Lung microvascular endothelial cell (primary cell): Measurements from ENCODE around the gene ZNF608. TPM values are rescaled to one million over a fixed set of nuclear protein-coding genes. Genes with fewer than 3 reads are reported as not detected.

ENCODE experiments used
- DNase-seq, 2 donors: peaks; one replicate each; pipeline versions ENCODE4 v3.0.0 to v3.0.0-alpha.2; 2010; ENCODE audit warnings: low read depth in 2 of 2
- total RNA-seq: library from RNA; depleted of rRNA; stranded (reverse); fragments of >200 nt; gene quantifications from 2 replicates; pipeline ENCODE4 v1.2.1, GENCODE V29; 2014

The ZNF608 gene, protein sequence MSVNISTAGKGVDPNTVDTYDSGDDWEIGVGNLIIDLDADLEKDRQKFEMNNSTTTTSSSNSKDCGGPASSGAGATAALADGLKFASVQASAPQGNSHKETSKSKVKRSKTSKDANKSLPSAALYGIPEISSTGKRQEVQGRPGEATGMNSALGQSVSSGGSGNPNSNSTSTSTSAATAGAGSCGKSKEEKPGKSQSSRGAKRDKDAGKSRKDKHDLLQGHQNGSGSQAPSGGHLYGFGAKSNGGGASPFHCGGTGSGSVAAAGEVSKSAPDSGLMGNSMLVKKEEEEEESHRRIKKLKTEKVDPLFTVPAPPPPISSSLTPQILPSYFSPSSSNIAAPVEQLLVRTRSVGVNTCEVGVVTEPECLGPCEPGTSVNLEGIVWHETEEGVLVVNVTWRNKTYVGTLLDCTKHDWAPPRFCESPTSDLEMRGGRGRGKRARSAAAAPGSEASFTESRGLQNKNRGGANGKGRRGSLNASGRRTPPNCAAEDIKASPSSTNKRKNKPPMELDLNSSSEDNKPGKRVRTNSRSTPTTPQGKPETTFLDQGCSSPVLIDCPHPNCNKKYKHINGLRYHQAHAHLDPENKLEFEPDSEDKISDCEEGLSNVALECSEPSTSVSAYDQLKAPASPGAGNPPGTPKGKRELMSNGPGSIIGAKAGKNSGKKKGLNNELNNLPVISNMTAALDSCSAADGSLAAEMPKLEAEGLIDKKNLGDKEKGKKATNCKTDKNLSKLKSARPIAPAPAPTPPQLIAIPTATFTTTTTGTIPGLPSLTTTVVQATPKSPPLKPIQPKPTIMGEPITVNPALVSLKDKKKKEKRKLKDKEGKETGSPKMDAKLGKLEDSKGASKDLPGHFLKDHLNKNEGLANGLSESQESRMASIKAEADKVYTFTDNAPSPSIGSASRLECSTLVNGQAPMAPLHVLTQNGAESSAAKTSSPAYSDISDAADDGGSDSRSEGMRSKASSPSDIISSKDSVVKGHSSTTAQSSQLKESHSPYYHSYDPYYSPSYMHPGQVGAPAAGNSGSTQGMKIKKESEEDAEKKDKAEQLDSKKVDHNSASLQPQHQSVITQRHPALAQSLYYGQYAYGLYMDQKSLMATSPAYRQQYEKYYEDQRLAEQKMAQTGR (N-terminal part only)
- 5.8 and 10.2 TPM in 2 replicates for total RNA-seq

GRCh38 chr5:124745928-124746915 lies at the start of gene ZNF608:
ZNF608 (minus strand) TSS chr5:124746639; CDS start chr5:124744989, 1,650 bp downstream.
- DNase-seq = peak; percentile 73 to 80

- DNase-seq = no peak
These were observed 49.4 kb upstream of the ZNF608 start for GRCh38 chr5:124795829-124796228.

- DNase-seq = no peak
These were observed 44.7 kb upstream of the ZNF608 start for GRCh38 chr5:124790895-124791732.

DNA sequence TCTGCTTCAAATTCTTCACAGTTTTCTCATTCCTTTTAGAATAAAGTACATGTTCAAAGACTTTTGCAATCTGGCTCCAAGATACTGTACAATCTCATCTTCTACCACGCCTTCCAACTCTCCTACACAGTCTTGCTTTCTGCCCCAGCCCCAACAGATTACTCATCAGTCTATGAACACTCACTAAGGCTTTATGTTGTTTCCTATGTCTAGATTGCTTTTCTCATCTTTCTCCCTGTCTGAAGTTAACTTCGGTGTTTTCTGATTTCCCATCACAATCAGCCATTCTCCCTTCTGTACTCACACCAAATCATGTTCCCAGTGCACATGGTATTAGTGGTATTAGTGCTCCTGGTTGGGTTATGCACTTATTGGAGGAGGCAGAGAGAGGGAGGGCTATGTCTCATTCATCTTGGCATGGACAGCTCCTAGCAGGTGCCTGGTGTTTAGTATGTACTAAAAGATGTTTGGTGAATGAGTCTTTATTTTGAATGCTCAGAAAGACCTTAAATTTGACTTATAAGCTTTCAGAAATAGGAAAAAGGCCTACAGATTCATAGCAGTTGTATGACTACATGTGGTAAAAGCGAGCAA lies 44.0 kb upstream of the ZNF608 start:
- no peak for DNase-seq

- DNase-seq = no peak
These were observed 42.7 kb upstream of the ZNF608 start for GRCh38 chr5:124789104-124789605.

GRCh38 chr5:124783794-124784193 lies 37.4 kb upstream of the ZNF608 start:
- DNase-seq = no peak

GRCh38 chr5:124783285-124783684 lies 36.8 kb upstream of the ZNF608 start:
- DNase-seq = no peak

- DNase-seq = no peak
These were observed 35.8 kb upstream of the ZNF608 start for GRCh38 chr5:124782262-124782661.

DNA sequence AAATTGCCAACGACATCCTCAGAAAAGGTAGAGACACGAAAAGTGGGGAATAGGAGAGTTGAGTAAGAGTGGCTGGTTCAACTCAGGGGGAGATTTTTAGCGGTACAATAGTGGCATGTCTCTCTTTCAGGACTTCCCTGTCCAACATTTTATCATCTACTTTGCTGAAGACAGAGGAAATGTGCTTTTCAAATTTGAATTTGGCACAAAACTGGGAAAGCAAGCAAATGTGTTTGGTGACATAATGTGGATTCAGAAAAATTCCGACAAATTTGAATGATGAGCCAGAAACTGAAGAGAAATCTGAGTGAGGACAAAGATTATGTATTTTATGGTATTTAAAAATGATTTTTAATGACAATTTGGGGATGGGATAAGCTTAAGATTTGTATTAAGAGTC lies 33.6 kb upstream of the ZNF608 start:
- DNase-seq = no peak

- DNase-seq = peak in 1 of 2 donors; percentile 31
These were observed 27.2 kb upstream of the ZNF608 start for GRCh38 chr5:124773315-124774311.

DNA sequence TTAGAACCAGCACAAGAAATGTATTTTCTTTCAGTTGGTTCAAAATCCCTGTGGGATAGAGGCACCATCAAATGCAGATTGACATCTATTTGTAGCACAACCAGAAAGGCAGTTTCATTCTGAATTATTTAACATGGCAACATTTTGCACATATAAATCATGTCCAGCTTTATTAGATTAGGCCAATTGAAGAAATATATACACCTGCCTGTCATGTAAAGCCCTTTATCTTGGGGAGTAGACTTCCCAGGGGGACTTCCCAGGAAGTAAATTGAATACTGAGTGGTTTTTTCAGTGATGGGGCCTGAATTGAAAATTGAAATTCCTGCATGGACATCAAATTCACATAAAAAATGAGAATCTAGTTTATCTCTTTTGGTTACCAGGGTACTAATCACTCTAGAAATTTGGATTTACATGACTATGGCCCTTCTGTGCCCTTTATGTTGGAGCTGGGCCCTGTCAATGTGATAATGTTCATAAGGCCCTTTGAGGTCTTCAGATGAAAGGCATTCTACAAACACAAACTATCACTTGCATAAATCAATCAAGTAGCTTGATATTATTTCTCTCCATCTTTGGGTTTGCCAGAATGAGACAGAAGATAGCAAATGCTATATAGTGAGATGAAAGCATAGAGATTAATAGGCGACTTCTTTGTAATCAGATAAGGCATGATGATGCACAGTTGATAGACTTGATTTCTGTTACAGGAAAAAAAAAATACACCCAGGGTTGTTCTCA lies 26.2 kb upstream of the ZNF608 start:
- no peak for DNase-seq

DNA sequence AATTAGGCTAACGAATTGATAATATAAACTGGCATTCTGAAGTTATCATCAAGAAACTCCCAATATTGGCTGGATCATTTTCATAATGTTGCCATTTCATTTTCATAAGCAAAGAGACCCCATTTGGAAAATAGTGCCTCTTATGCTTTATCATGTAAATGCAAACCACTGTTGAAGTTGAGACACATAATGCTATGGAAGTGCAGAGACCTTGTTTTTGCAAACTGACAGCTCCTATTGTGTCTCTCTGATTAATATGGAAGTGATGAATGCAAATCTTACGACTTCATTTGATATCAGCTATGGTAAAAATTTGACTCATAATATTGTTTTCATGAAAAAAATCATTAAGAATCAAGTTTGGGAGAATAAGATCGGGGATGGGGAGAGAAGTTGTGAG lies 25.3 kb upstream of the ZNF608 start:
- DNase-seq = no peak

GRCh38 chr5:124764992-124765611 lies 18.7 kb upstream of the ZNF608 start:
- no peak for DNase-seq

DNA sequence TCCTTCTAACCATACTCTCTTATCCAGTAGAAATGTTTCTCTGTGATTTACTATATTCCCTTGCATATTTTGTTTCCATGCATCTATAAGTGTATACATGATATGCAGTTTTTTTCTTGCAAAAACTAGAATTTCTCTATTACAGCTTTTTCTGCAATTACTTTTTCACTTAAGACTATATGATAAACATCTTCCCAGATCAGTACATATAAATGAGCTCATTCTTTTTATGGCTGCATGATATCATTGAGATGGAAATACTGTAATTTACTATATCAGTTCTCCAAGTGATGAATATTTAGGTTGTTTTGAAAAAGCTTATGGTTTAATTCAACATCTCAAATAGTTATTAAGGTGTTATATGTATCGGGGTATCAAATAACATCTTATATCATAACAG lies 18.1 kb upstream of the ZNF608 start:
- no peak for DNase-seq

- no peak for DNase-seq
These were observed 14.6 kb upstream of the ZNF608 start for GRCh38 chr5:124761010-124761409.

DNA sequence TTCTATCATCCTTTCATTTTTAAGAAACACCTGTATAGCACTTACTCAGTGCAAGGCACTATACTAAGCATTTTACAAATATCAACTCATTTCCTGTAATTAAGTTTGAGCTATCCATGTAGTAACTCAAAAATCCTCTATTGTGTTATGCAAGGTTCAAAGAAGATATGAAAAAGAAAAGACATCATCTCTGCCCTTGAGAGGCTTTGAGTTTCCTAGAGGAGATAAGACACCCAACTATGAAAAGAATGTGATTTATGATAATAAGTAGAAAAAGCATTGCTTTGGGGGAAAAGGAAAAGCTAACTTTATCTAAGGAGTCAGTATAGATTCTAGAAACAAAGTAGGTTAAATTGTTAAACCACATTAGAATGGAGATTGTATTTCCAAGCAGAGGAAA lies 14.2 kb upstream of the ZNF608 start:
- DNase-seq = no peak

- DNase-seq = peak in 1 of 2 donors; percentile 38
These were observed 9.1 kb upstream of the ZNF608 start for GRCh38 chr5:124755565-124755964.
